ENCODE data around the gene IWS1. TPM values are rescaled to one million over a fixed set of nuclear protein-coding genes. Genes with fewer than 3 reads are reported as not detected.

The IWS1 gene
- polyA plus RNA-seq, 2 of the 4 experiments (the other 2 are of a cell fraction), result 56.6 to 69.1 TPM

GRCh38 chr2:127562936-127563335 is 36.6 kb upstream of the IWS1 start (continued):
- TF ChIP-seq REST (IDR thresholded peaks at IDR 0.05), result no peak
- TF ChIP-seq ZSCAN20 (CRISPR knock-in tag; IDR thresholded peaks at IDR 0.05), result no peak

GRCh38 chr2:127561371-127561770 is 35.1 kb upstream of the IWS1 start:
- TF ChIP-seq PBX3 (IDR thresholded peaks at IDR 0.05), result no peak
- no peak for TF ChIP-seq TFCP2L1 (CRISPR knock-in tag; IDR thresholded peaks at IDR 0.05)
- no peak for FAIRE-seq
- no peak for ATAC-seq
- Histone ChIP-seq H3K4me3 (no peak overlapping the region), H3K4me2 (no peak overlapping the region), H3K27ac (no peak overlapping the region), H3K4me1 (no peaks in the 10 kb centered on the region), H3K9me3 (peaks cover 3% of the 10 kb centered on the region; the same call in 2 of the 3 replicates)
- ChIA-PET CTCF (no interaction called here), POLR2A (no interaction called here)
- DNase-seq (ENCODE audit: low read depth in 1 of 2, low spot score in 1 of 2), result no peak
- WGBS (ENCODE audit: missing lambda C conversion rate), result 75% methylated on average over 8 of the region's 8 CpGs

GRCh38 chr2:127560931-127561280 is 34.6 kb upstream of the IWS1 start:
- POLR2A ChIA-PET, result no interaction called here
- Histone ChIP-seq H3K9me3 (peaks cover 3% of the 10 kb centered on the region; the same call in 2 of the 3 replicates), H3K4me3 (no peak overlapping the region), H3K4me1 (no peaks in the 10 kb centered on the region), H3K4me2 (no peak overlapping the region), H3K27ac (no peak overlapping the region)
- no peak for DNase-seq (ENCODE audit: low read depth in 1 of 2, low spot score in 1 of 2)
- 74% methylated on average over 5 of the region's 5 CpGs for WGBS (ENCODE audit: missing lambda C conversion rate)
- no peak for ATAC-seq
- CTCF ChIA-PET, result no interaction called here
- no peak for FAIRE-seq
- no peak for TF ChIP-seq PBX3 (IDR thresholded peaks at IDR 0.05)
- no peak for TF ChIP-seq EHMT2 (IDR thresholded peaks at IDR 0.05; ENCODE audit: low read depth)
- no peak for TF ChIP-seq MAFK (IDR thresholded peaks at IDR 0.05; ENCODE audit: partially characterized antibody)
- no peak for TF ChIP-seq SMC3 (IDR thresholded peaks at IDR 0.05)
- no peak for TF ChIP-seq ZC3H11A (IDR thresholded peaks at IDR 0.05)
- TF ChIP-seq FOSB (CRISPR knock-in tag; IDR thresholded peaks at IDR 0.05), result no peak
- TF ChIP-seq FOXS1 (CRISPR knock-in tag; IDR thresholded peaks at IDR 0.05), result no peak
- no peak for TF ChIP-seq CHD4 (IDR thresholded peaks at IDR 0.05; ENCODE audit: borderline replicate concordance)

- 71% methylated on average over 10 of the region's 13 CpGs for WGBS (ENCODE audit: missing lambda C conversion rate)
- H3K27ac ChIP-seq, result no peak overlapping the region
- POLR2A ChIA-PET, result interaction anchor here (0.7 kb wide), 1 partner anchor 18 kb away, joined by 3 read pairs; no protein-coding TSS in a partner anchor
- no peaks in the 10 kb centered on the region for H3K4me1 ChIP-seq
- ATAC-seq, result peak; percentile 30 to 52; a peak in 3 of 6 replicates
- TF ChIP-seq RARB (CRISPR knock-in tag; IDR thresholded peaks at IDR 0.05), result no peak
- TF ChIP-seq HOXB13 (CRISPR knock-in tag; IDR thresholded peaks at IDR 0.05; ENCODE audit: low read depth), result no peak
- no peak for TF ChIP-seq MAX (IDR thresholded peaks at IDR 0.05)
- no peak for TF ChIP-seq PHF8 (IDR thresholded peaks at IDR 0.05; ENCODE audit: borderline replicate concordance, low read depth)
- TF ChIP-seq NR3C1 (IDR thresholded peaks at IDR 0.05), result no peak
- TF ChIP-seq JUN (IDR thresholded peaks at IDR 0.05), result no peak
- TF ChIP-seq HDAC2 (IDR thresholded peaks at IDR 0.05), result no peak
- no peak for TF ChIP-seq SMC3 (IDR thresholded peaks at IDR 0.05)
- no peak for TF ChIP-seq EP300 (IDR thresholded peaks at IDR 0.05)
- no peak for TF ChIP-seq RCOR1 (IDR thresholded peaks at IDR 0.05; ENCODE audit: low read depth, low read length)
- no peak for TF ChIP-seq ELK1 (IDR thresholded peaks at IDR 0.05; ENCODE audit: low read depth, low read length)
- TF ChIP-seq JUNB (IDR thresholded peaks at IDR 0.05), result no peak
- no peak for TF ChIP-seq MAFK (IDR thresholded peaks at IDR 0.05; ENCODE audit: partially characterized antibody)
- no peak for TF ChIP-seq CBX2 (IDR thresholded peaks at IDR 0.05; ENCODE audit: borderline replicate concordance, low read depth)
- TF ChIP-seq TP53 (CRISPR knock-in tag; IDR thresholded peaks at IDR 0.05), result no peak
- TF ChIP-seq ZSCAN20 (CRISPR knock-in tag; IDR thresholded peaks at IDR 0.05), result no peak
- no peak for TF ChIP-seq SREBF2 (IDR thresholded peaks at IDR 0.05)
- no peak for TF ChIP-seq BHLHE40 (IDR thresholded peaks at IDR 0.05; ENCODE audit: low read depth, low read length)
- peaks cover 3% of the 10 kb centered on the region; the same call in 2 of the 3 replicates for H3K9me3 ChIP-seq
- no peak overlapping the region for H3K4me3 ChIP-seq
- no peak for FAIRE-seq
- no peak overlapping the region for H3K4me2 ChIP-seq
- CTCF ChIA-PET, result interaction anchor here (0.6 to 1.1 kb wide), 2 partner anchors 17 to 272 kb away, joined by 3 read pairs; no protein-coding TSS in a partner anchor
- no peak for DNase-seq (ENCODE audit: low read depth in 1 of 2, low spot score in 1 of 2)
Observed at GRCh38 chr2:127560201-127560930, 34.1 kb upstream of the IWS1 start.

Measured in A549 (cell line).